CD4-positive, alpha-beta T cell (primary cell): ENCODE data around the gene PICALM. TPM values are rescaled to one million over a fixed set of nuclear protein-coding genes. Genes with fewer than 3 reads are reported as not detected.

Experiments used
- ATAC-seq: fragments of 200-7000 bp; cut with Tn5 transposase; one replicate; pipeline ENCODE4 v1.10.0; 2022; ENCODE audit warnings: mild to moderate bottlenecking; ENCODE audit not compliant: poor library complexity
- CTCF ChIA-PET: fragments of 350-600 bp; sonication (Branson Sonifier 250); formaldehyde crosslinking; loops from one replicate; lab custom pipeline; 2021; ENCODE audit warnings: antibody characterized with exemption, inconsistent platforms; lab: Charles Lee
- POLR2A ChIA-PET: fragments of 350-600 bp; sonication (Branson Sonifier 250); formaldehyde crosslinking; loops from one replicate; lab custom pipeline; 2021; ENCODE audit warnings: antibody characterized with exemption, inconsistent platforms; lab: Charles Lee
- DNase-seq, 14 experiments: peaks; one replicate each; pipeline ENCODE4 v3.0.0-alpha.2; 2013 to 2020; ENCODE audit warnings: mixed read lengths in 2 of 14
- H3K27ac ChIP-seq, 2 donors: one replicate each; pipeline versions ENCODE4 v1.5.1 to v1.7.0; 2013; ENCODE audit warnings: low read length in 2 of 2, low read depth in 1 of 2, mild to moderate bottlenecking in 1 of 2
- H3K27me3 ChIP-seq, 2 experiments: 1 replicate in 1 of 2; 2 replicates in 1 of 2; pipeline versions ENCODE4 v1.6.1 to v1.7.0; 2013; ENCODE audit warnings: low read length in 2 of 2, control low read depth in 1 of 2, mild to moderate bottlenecking in 1 of 2, moderate library complexity in 1 of 2; ENCODE audit not compliant: insufficient read depth in 2 of 2, control insufficient read depth in 1 of 2
- H3K36me3 ChIP-seq: one replicate; pipeline ENCODE4 v1.6.1; 2013; ENCODE audit warnings: low read length, control low read depth; ENCODE audit not compliant: insufficient read depth
- H3K4me1 ChIP-seq: one replicate; pipeline ENCODE4 v1.6.1; 2013; ENCODE audit warnings: low read length, control low read depth; ENCODE audit not compliant: insufficient read depth
- H3K4me3 ChIP-seq: one replicate; pipeline ENCODE4 v1.5.1; 2013; ENCODE audit warnings: mild to moderate bottlenecking, low read length, moderate library complexity
- H3K9me3 ChIP-seq, 2 experiments: 1 replicate in 1 of 2; 2 replicates in 1 of 2; pipeline versions ENCODE4 v1.6.1 to v1.7.0; 2013; ENCODE audit warnings: low read length in 2 of 2, mild to moderate bottlenecking in 2 of 2, control low read depth in 1 of 2, moderate library complexity in 1 of 2; ENCODE audit not compliant: control insufficient read depth in 1 of 2, insufficient read depth in 1 of 2
- H3K27ac Mint-ChIP-seq: one replicate; pipeline ENCODE4 v1.8.0; 2020; ENCODE audit warnings: mixed read lengths
- H3K27me3 Mint-ChIP-seq: one replicate; pipeline ENCODE4 v1.8.0; 2021; ENCODE audit warnings: mixed read lengths
- H3K36me3 Mint-ChIP-seq: one replicate; pipeline ENCODE4 v1.8.0; 2021; ENCODE audit warnings: low read depth, mixed read lengths
- H3K4me1 Mint-ChIP-seq: one replicate; pipeline ENCODE4 v1.8.0; 2021; ENCODE audit warnings: low read depth, mixed read lengths
- H3K4me3 Mint-ChIP-seq: one replicate; pipeline ENCODE4 v1.8.0; 2020; ENCODE audit warnings: mild to moderate bottlenecking, mixed read lengths
- H3K9me3 Mint-ChIP-seq: one replicate; pipeline ENCODE4 v1.8.0; 2020; ENCODE audit warnings: mixed read lengths
- CTCF ChIP-seq: fragments of 200-600 bp; IDR thresholded peaks from one replicate; pipeline ENCODE4 v1.8.0; 2022; ENCODE audit warnings: antibody characterized with exemption, mild to moderate bottlenecking
- intact Hi-C, 2 experiments: fragments of 100-400 bp; cut with DNase I in 1 of 2; cut with micrococcal nuclease in 1 of 2; formaldehyde crosslinking; loops; one replicate each; pipeline versions ENCODE4 v1.15.1 to v1.9.0; 2023 to 2025; cut with DNase I, micrococcal nuclease
- total RNA-seq, 174 experiments: library from RNA in 2 of 174; stranded (reverse) in 2 of 174; gene quantifications; one replicate each; pipeline ENCODE4 v1.2.3 and lab custom pipeline; 2021 to 2026

The PICALM gene
- total RNA-seq, 2 experiments from 2014 or later = 73.3 to 77.3 TPM

- Mint-ChIP-seq H3K4me1 (peaks cover 91% of the 10 kb centered on the region), H3K36me3 (peaks cover 11% of the 10 kb centered on the region), H3K4me3 (peak overlapping the region; percentile 72), H3K9me3 (peaks cover 2% of the 10 kb centered on the region), H3K27ac (peak overlapping the region; percentile 69), H3K27me3 (no peaks in the 10 kb centered on the region)
- no peak for DNase-seq
- no peaks in the 10 kb centered on the region for H3K9me3 ChIP-seq
- no peak overlapping the region for H3K27ac ChIP-seq
- H3K4me1 ChIP-seq = peaks cover 38% of the 10 kb centered on the region
- H3K4me3 ChIP-seq = no peak overlapping the region
- H3K36me3 ChIP-seq = no peaks in the 10 kb centered on the region
- intact Hi-C loops = loop anchor here (2.0 to 10.0 kb wide), 3 partner anchors 14 to 396 kb away; partner anchors contain the start of gene CREBZF (in 1 of the 2)
- CTCF ChIA-PET = interaction anchor here (1.6 to 1.8 kb wide), 3 partner anchors 19 to 182 kb away, joined by 4 read pairs; no protein-coding TSS in a partner anchor
- TF ChIP-seq CTCF = no peak
- no peak for ATAC-seq
- POLR2A ChIA-PET = interaction anchor here (1.2 kb wide), 1 partner anchor 9 kb away, joined by 3 read pairs; the partner anchor contains the start of gene PICALM
- no peaks in the 10 kb centered on the region for H3K27me3 ChIP-seq
Measured at GRCh38 chr11:86060544-86060943, 8.3 kb downstream of the PICALM start.

GRCh38 chr11:86058360-86058759 is 10.5 kb downstream of the PICALM start:
- intact Hi-C loops = loop anchor here in 1 of 2 experiments (2.0 kb wide), 1 partner anchor 16 kb away; no protein-coding TSS in a partner anchor
- ChIA-PET CTCF (interaction anchor here (2.1 kb wide), 1 partner anchor 16 kb away, joined by 7 read pairs; no protein-coding TSS in a partner anchor), POLR2A (interaction anchor here (1.2 kb wide), 1 partner anchor 9 kb away, joined by 5 read pairs; no protein-coding TSS in a partner anchor)
- H3K27ac Mint-ChIP-seq = no peak overlapping the region
- TF ChIP-seq CTCF = no peak
- no peaks in the 10 kb centered on the region for H3K27me3 Mint-ChIP-seq
- H3K4me1 Mint-ChIP-seq = peaks cover 87% of the 10 kb centered on the region
- no peaks in the 10 kb centered on the region for H3K9me3 ChIP-seq
- H3K27ac ChIP-seq = no peak overlapping the region
- DNase-seq = no peak
- ATAC-seq = no peak
- peaks cover 2% of the 10 kb centered on the region for H3K9me3 Mint-ChIP-seq
- peak overlapping the region; percentile 12 for H3K4me3 Mint-ChIP-seq
- H3K27me3 ChIP-seq = no peaks in the 10 kb centered on the region
- peaks cover 11% of the 10 kb centered on the region for H3K36me3 Mint-ChIP-seq
- H3K4me1 ChIP-seq = peaks cover 41% of the 10 kb centered on the region
- no peaks in the 10 kb centered on the region for H3K36me3 ChIP-seq
- H3K4me3 ChIP-seq = no peak overlapping the region

- Histone ChIP-seq H3K36me3 (no peaks in the 10 kb centered on the region), H3K9me3 (no peaks in the 10 kb centered on the region), H3K27ac (no peak overlapping the region), H3K4me3 (no peak overlapping the region), H3K4me1 (peaks cover 45% of the 10 kb centered on the region), H3K27me3 (no peaks in the 10 kb centered on the region)
- ATAC-seq (no peak), DNase-seq (peak in 1 of 14 experiments; percentile 30)
- Mint-ChIP-seq H3K4me1 (peaks cover 88% of the 10 kb centered on the region), H3K4me3 (peak overlapping the region; percentile 23), H3K27ac (peak overlapping the region; percentile 64), H3K9me3 (no peaks in the 10 kb centered on the region), H3K36me3 (peaks cover 5% of the 10 kb centered on the region), H3K27me3 (no peaks in the 10 kb centered on the region)
- POLR2A ChIA-PET = no interaction called here
- intact Hi-C loops = no loop called here
- CTCF ChIA-PET = no interaction called here
- TF ChIP-seq CTCF = no peak
Measured at GRCh38 chr11:86056351-86056854, 12.5 kb downstream of the PICALM start.
